ENCODE data around the gene TWIST1. TPM values are rescaled to one million over a fixed set of nuclear protein-coding genes. Genes with fewer than 3 reads are reported as not detected.

TWIST1 gene
- total RNA-seq (2014; rRNA removed; shearing (Covaris generic)): not detected in 2 replicates
- total RNA-seq (2022): not detected in 2 replicates
- not detected for Bru-seq, nascent RNA
- not detected for BruChase-seq, experiment 1, labeled RNA remaining after a 6-hour chase
- not detected for BruChase-seq, experiment 2, labeled RNA remaining after a 2-hour chase
- long read RNA-seq: 0 reads

GRCh38 chr7:19117091-19117869 is at the start of gene TWIST1:
Gene TWIST1, minus strand, starts transcription at chr7:19117636. Its CDS starts 315 bp downstream, at chr7:19117321.
- no peaks in the 10 kb centered on the region for H3K4me1 ChIP-seq (ENCODE audit: insufficient read depth, low read length, poor library complexity, severe bottlenecking)
- H3K79me2 ChIP-seq (ENCODE audit: insufficient read depth, low read depth, low read length): no peaks in the 10 kb centered on the region
- H3K4me2 ChIP-seq (ENCODE audit: low read length): no peak within 1 kb of the TSS
- DNase-seq (ENCODE audit: low spot score): no peak
- CTCF ChIA-PET (ENCODE audit: unreplicated experiment): no interaction called here
- no peaks in the 10 kb centered on the region for H3K9me2 ChIP-seq (ENCODE audit: insufficient read depth, low read length)
- H4K20me1 ChIP-seq (ENCODE audit: insufficient read depth, low read length): no peaks in the 10 kb centered on the region; the same call in 1 of the 2 replicates
- POLR2A ChIA-PET: no interaction called here
- no peak within 1 kb of the TSS for H3K27ac ChIP-seq (ENCODE audit: low read depth, low read length, poor library complexity, severe bottlenecking)
- no peak for TF ChIP-seq EZH2phosphoT487 (IDR thresholded peaks at IDR 0.05; ENCODE audit: borderline replicate concordance, low read depth, low read length)
- TF ChIP-seq, protein P1, sequence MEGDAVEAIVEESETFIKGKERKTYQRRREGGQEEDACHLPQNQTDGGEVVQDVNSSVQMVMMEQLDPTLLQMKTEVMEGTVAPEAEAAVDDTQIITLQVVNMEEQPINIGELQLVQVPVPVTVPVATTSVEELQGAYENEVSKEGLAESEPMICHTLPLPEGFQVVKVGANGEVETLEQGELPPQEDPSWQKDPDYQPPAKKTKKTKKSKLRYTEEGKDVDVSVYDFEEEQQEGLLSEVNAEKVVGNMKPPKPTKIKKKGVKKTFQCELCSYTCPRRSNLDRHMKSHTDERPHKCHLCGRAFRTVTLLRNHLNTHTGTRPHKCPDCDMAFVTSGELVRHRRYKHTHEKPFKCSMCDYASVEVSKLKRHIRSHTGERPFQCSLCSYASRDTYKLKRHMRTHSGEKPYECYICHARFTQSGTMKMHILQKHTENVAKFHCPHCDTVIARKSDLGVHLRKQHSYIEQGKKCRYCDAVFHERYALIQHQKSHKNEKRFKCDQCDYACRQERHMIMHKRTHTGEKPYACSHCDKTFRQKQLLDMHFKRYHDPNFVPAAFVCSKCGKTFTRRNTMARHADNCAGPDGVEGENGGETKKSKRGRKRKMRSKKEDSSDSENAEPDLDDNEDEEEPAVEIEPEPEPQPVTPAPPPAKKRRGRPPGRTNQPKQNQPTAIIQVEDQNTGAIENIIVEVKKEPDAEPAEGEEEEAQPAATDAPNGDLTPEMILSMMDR (conservative IDR thresholded peaks at IDR 0.05; ENCODE audit: low read length): no peak
- intact Hi-C loops (cut with micrococcal nuclease; ENCODE audit: unreplicated experiment): no loop called here
- H2AFZ ChIP-seq (ENCODE audit: low read length): no peak within 1 kb of the TSS
- H3K36me3 ChIP-seq (ENCODE audit: insufficient read depth, low read length): no peaks in the 10 kb centered on the region
- no TSS peak for BruUV-seq (replicated peaks)
- H3K9me3 ChIP-seq (ENCODE audit: low read length): no peaks in the 10 kb centered on the region
- no peak within 1 kb of the TSS for H3K4me3 ChIP-seq (ENCODE audit: low read depth, low read length, poor library complexity, severe bottlenecking)

DNA sequence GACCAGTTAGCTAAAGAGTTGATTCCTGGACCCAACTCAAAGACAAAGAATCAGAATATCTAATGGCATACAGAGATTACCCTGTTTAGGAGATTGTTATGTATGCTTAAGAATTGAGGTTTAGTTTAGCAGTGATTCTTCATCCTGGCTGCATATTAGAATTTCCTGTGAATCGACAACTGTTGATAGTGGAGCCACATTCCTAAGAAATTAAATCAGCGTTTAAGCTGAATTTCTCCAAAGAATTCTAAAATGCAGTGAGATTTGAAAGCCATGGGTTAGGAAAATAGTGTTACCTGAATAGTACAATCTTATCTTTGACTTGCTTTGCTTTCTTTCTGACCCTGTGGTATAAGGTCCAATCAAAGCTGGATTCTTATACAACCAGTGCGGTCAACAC is 44.2 kb upstream of the TWIST1 start:
- Histone ChIP-seq H3K4me3 (ENCODE audit: low read depth, low read length, poor library complexity, severe bottlenecking) (no peak overlapping the region), H4K20me1 (ENCODE audit: insufficient read depth, low read length) (no peaks in the 10 kb centered on the region), H3K4me2 (ENCODE audit: low read length) (no peak overlapping the region), H3K9me2 (ENCODE audit: insufficient read depth, low read length) (no peaks in the 10 kb centered on the region), H3K79me2 (ENCODE audit: insufficient read depth, low read depth, low read length) (no peaks in the 10 kb centered on the region), H3K4me1 (ENCODE audit: insufficient read depth, low read length, poor library complexity, severe bottlenecking) (no peaks in the 10 kb centered on the region), H3K36me3 (ENCODE audit: insufficient read depth, low read length) (no peaks in the 10 kb centered on the region), H2AFZ (ENCODE audit: low read length) (no peak overlapping the region), H3K9me3 (ENCODE audit: low read length) (no peaks in the 10 kb centered on the region), H3K27ac (ENCODE audit: low read depth, low read length, poor library complexity, severe bottlenecking) (no peak overlapping the region)
- ChIA-PET POLR2A (no interaction called here), CTCF (ENCODE audit: unreplicated experiment) (no interaction called here)
- no peak for DNase-seq (ENCODE audit: low spot score)
- BruUV-seq (replicated peaks): no TSS peak
- no peak for TF ChIP-seq EZH2phosphoT487 (IDR thresholded peaks at IDR 0.05; ENCODE audit: borderline replicate concordance, low read depth, low read length)
- TF ChIP-seq, protein P1 (conservative IDR thresholded peaks at IDR 0.05; ENCODE audit: low read length): no peak
- intact Hi-C loops (cut with micrococcal nuclease; ENCODE audit: unreplicated experiment): no loop called here

DNA sequence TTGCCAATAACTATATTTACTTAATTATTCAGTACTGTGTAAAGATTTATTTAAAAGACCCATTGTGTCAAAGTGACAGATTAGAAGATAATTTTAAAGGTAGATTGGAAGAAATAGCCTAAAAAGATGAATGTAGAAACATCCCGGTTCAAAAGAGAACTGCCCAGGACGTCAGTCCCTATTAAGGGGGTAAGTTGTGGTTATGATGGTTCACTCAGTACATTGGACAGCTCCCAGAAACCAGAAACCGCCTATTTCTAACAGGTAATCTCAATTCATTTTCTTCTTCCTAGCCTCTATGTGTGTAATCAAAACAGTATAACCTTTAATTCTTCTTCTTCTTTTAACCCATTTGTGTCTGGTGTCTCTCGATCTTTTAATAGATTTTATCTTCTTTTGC is 29.3 kb upstream of the TWIST1 start:
- intact Hi-C loops (cut with micrococcal nuclease; ENCODE audit: unreplicated experiment): no loop called here
- H3K4me3 ChIP-seq (ENCODE audit: low read depth, low read length, poor library complexity, severe bottlenecking): no peak overlapping the region
- H3K9me2 ChIP-seq (ENCODE audit: insufficient read depth, low read length): no peaks in the 10 kb centered on the region
- H3K9me3 ChIP-seq (ENCODE audit: low read length): no peaks in the 10 kb centered on the region
- no peak for DNase-seq (ENCODE audit: low spot score)
- H2AFZ ChIP-seq (ENCODE audit: low read length): no peak overlapping the region
- no peaks in the 10 kb centered on the region for H3K79me2 ChIP-seq (ENCODE audit: insufficient read depth, low read depth, low read length)
- CTCF ChIA-PET (ENCODE audit: unreplicated experiment): no interaction called here
- BruUV-seq (replicated peaks): no TSS peak
- POLR2A ChIA-PET: no interaction called here
- no peaks in the 10 kb centered on the region for H3K36me3 ChIP-seq (ENCODE audit: insufficient read depth, low read length)
- H3K4me2 ChIP-seq (ENCODE audit: low read length): no peak overlapping the region
- no peak for TF ChIP-seq EZH2phosphoT487 (IDR thresholded peaks at IDR 0.05; ENCODE audit: borderline replicate concordance, low read depth, low read length)
- TF ChIP-seq, protein P1 (conservative IDR thresholded peaks at IDR 0.05; ENCODE audit: low read length): no peak
- H4K20me1 ChIP-seq (ENCODE audit: insufficient read depth, low read length): no peaks in the 10 kb centered on the region
- no peaks in the 10 kb centered on the region for H3K4me1 ChIP-seq (ENCODE audit: insufficient read depth, low read length, poor library complexity, severe bottlenecking)
- no peak overlapping the region for H3K27ac ChIP-seq (ENCODE audit: low read depth, low read length, poor library complexity, severe bottlenecking)

Data from OCI-LY7 (cell line).